ENCODE data around the gene HNRNPUL1.

Gene HNRNPUL1

GRCh38 chr19:41239363-41239762 lies 24.8 kb upstream of the HNRNPUL1 start:
- no peaks in the 10 kb centered on the region for H3K79me1 ChIP-seq (ENCODE audit: low read depth, low read length)
- no peak overlapping the region for H3K27ac ChIP-seq (replicated peaks; ENCODE audit: low read length)
- no peak overlapping the region for H3K14ac ChIP-seq (ENCODE audit: low read length)
- no peak for DNase-seq (ENCODE audit: low spot score)
- H4K8ac ChIP-seq (ENCODE audit: low read depth, low read length), result no peak overlapping the region
- no peak overlapping the region for H3K18ac ChIP-seq (ENCODE audit: low read length)
- no peak overlapping the region for H3K4me2 ChIP-seq (ENCODE audit: insufficient read depth, low read length, poor library complexity, severe bottlenecking)
- no peak overlapping the region for H3K4ac ChIP-seq (ENCODE audit: low read length)
- no peak overlapping the region for H2BK12ac ChIP-seq (ENCODE audit: low read length)
- H2BK5ac ChIP-seq (ENCODE audit: low read length), result no peak overlapping the region
- no peak overlapping the region for H2AK5ac ChIP-seq (ENCODE audit: low read depth, low read length)
- no peaks in the 10 kb centered on the region for H3K4me1 ChIP-seq (ENCODE audit: control insufficient read depth in 2 of 2, insufficient read depth in 1 of 2, low read depth in 1 of 2, low read length in 2 of 2)
- no CpG with 5 or more reads among the region's 9 CpGs for WGBS, 2 donors (ENCODE audit: extremely low coverage in 2 of 2, insufficient read length in 2 of 2, insufficient replicate concordance in 1 of 2)
- no peak overlapping the region for H2BK120ac ChIP-seq (ENCODE audit: low read depth, low read length)
- H3K9ac ChIP-seq (ENCODE audit: low read depth, low read length, poor library complexity), result no peak overlapping the region
- peaks cover 38 to 44% of the 10 kb centered on the region in 2 donors for H3K36me3 ChIP-seq (replicated peaks in 1 of 2; ENCODE audit: control insufficient read depth in 2 of 2, insufficient read depth in 2 of 2, low read length in 2 of 2)
- H2BK15ac ChIP-seq (ENCODE audit: low read length), result no peak overlapping the region
- no peak overlapping the region for H3K23ac ChIP-seq (ENCODE audit: low read depth, low read length, poor library complexity)
- no peak overlapping the region for H4K91ac ChIP-seq (ENCODE audit: low read depth, low read length, poor library complexity)
- no peak overlapping the region for H2AFZ ChIP-seq (ENCODE audit: low read length)
- H3K4me3 ChIP-seq (ENCODE audit: low read length in 2 of 2), result peak overlapping the region in 1 of 2 donors; percentile 59
- H3K27me3 ChIP-seq (ENCODE audit: control insufficient read depth in 3 of 3, insufficient read depth in 3 of 3, low read depth in 1 of 3, low read length in 3 of 3), result no peaks in the 10 kb centered on the region
- no peaks in the 10 kb centered on the region for H3K9me3 ChIP-seq (replicated peaks in 1 of 2; ENCODE audit: control insufficient read depth in 2 of 2, insufficient read depth in 1 of 2, low read depth in 1 of 2, low read length in 2 of 2)

GRCh38 chr19:41239961-41240574 lies 24.1 kb upstream of the HNRNPUL1 start:
- Histone ChIP-seq H3K14ac (ENCODE audit: low read length) (no peak overlapping the region), H2BK120ac (ENCODE audit: low read depth, low read length) (no peak overlapping the region), H4K91ac (ENCODE audit: low read depth, low read length, poor library complexity) (no peak overlapping the region), H3K9ac (ENCODE audit: low read depth, low read length, poor library complexity) (no peak overlapping the region), H4K8ac (ENCODE audit: low read depth, low read length) (no peak overlapping the region), H3K4me3 (ENCODE audit: low read length in 2 of 2) (no peak overlapping the region), H2BK15ac (ENCODE audit: low read length) (no peak overlapping the region), H3K4ac (ENCODE audit: low read length) (no peak overlapping the region), H3K79me1 (ENCODE audit: low read depth, low read length) (no peaks in the 10 kb centered on the region), H3K4me2 (ENCODE audit: insufficient read depth, low read length, poor library complexity, severe bottlenecking) (no peak overlapping the region), H3K9me3 (replicated peaks in 1 of 2; ENCODE audit: control insufficient read depth in 2 of 2, insufficient read depth in 1 of 2, low read depth in 1 of 2, low read length in 2 of 2) (no peaks in the 10 kb centered on the region), H2AFZ (ENCODE audit: low read length) (no peak overlapping the region), H3K27me3 (ENCODE audit: control insufficient read depth in 3 of 3, insufficient read depth in 3 of 3, low read depth in 1 of 3, low read length in 3 of 3) (no peaks in the 10 kb centered on the region), H2BK12ac (ENCODE audit: low read length) (no peak overlapping the region), H2BK5ac (ENCODE audit: low read length) (no peak overlapping the region), H3K36me3 (replicated peaks in 1 of 2; ENCODE audit: control insufficient read depth in 2 of 2, insufficient read depth in 2 of 2, low read length in 2 of 2) (peaks cover 41 to 46% of the 10 kb centered on the region in 2 donors), H3K4me1 (ENCODE audit: control insufficient read depth in 2 of 2, insufficient read depth in 1 of 2, low read depth in 1 of 2, low read length in 2 of 2) (no peaks in the 10 kb centered on the region), H3K27ac (replicated peaks; ENCODE audit: low read length) (no peak overlapping the region), H2AK5ac (ENCODE audit: low read depth, low read length) (no peak overlapping the region), H3K18ac (ENCODE audit: low read length) (no peak overlapping the region), H3K23ac (ENCODE audit: low read depth, low read length, poor library complexity) (no peak overlapping the region)
- no peak for DNase-seq (ENCODE audit: low spot score)
- no CpG with 5 or more reads among the region's 2 CpGs for WGBS, 2 donors (ENCODE audit: extremely low coverage in 2 of 2, insufficient read length in 2 of 2, insufficient replicate concordance in 1 of 2)

- no peak overlapping the region for H3K14ac ChIP-seq (ENCODE audit: low read length)
- H3K4me3 ChIP-seq (ENCODE audit: low read length in 2 of 2), result no peak overlapping the region
- H3K27me3 ChIP-seq (ENCODE audit: control insufficient read depth in 3 of 3, insufficient read depth in 3 of 3, low read depth in 1 of 3, low read length in 3 of 3), result no peaks in the 10 kb centered on the region
- H2AFZ ChIP-seq (ENCODE audit: low read length), result no peak overlapping the region
- WGBS, 2 donors (ENCODE audit: extremely low coverage in 2 of 2, insufficient read length in 2 of 2, insufficient replicate concordance in 1 of 2), result 100% methylated on average over 2 of the region's 5 CpGs
- H3K9me3 ChIP-seq (replicated peaks in 1 of 2; ENCODE audit: control insufficient read depth in 2 of 2, insufficient read depth in 1 of 2, low read depth in 1 of 2, low read length in 2 of 2), result no peaks in the 10 kb centered on the region
- DNase-seq (ENCODE audit: low spot score), result no peak
- H3K36me3 ChIP-seq (replicated peaks in 1 of 2; ENCODE audit: control insufficient read depth in 2 of 2, insufficient read depth in 2 of 2, low read length in 2 of 2), result peaks cover 45 to 50% of the 10 kb centered on the region in 2 donors
- no peak overlapping the region for H2BK15ac ChIP-seq (ENCODE audit: low read length)
- H3K23ac ChIP-seq (ENCODE audit: low read depth, low read length, poor library complexity), result no peak overlapping the region
- H3K4me2 ChIP-seq (ENCODE audit: insufficient read depth, low read length, poor library complexity, severe bottlenecking), result no peak overlapping the region
- H2BK12ac ChIP-seq (ENCODE audit: low read length), result no peak overlapping the region
- no peak overlapping the region for H3K27ac ChIP-seq (replicated peaks; ENCODE audit: low read length)
- no peak overlapping the region for H3K4ac ChIP-seq (ENCODE audit: low read length)
- H3K79me1 ChIP-seq (ENCODE audit: low read depth, low read length), result no peaks in the 10 kb centered on the region
- no peak overlapping the region for H3K9ac ChIP-seq (ENCODE audit: low read depth, low read length, poor library complexity)
- no peak overlapping the region for H2BK120ac ChIP-seq (ENCODE audit: low read depth, low read length)
- no peak overlapping the region for H2AK5ac ChIP-seq (ENCODE audit: low read depth, low read length)
- no peak overlapping the region for H4K91ac ChIP-seq (ENCODE audit: low read depth, low read length, poor library complexity)
- H3K18ac ChIP-seq (ENCODE audit: low read length), result no peak overlapping the region
- H2BK5ac ChIP-seq (ENCODE audit: low read length), result no peak overlapping the region
- H4K8ac ChIP-seq (ENCODE audit: low read depth, low read length), result no peak overlapping the region
- no peaks in the 10 kb centered on the region for H3K4me1 ChIP-seq (ENCODE audit: control insufficient read depth in 2 of 2, insufficient read depth in 1 of 2, low read depth in 1 of 2, low read length in 2 of 2)
Measured at GRCh38 chr19:41241859-41242258, 22.3 kb upstream of the HNRNPUL1 start.

- no peaks in the 10 kb centered on the region for H3K4me1 ChIP-seq (ENCODE audit: control insufficient read depth in 2 of 2, insufficient read depth in 1 of 2, low read depth in 1 of 2, low read length in 2 of 2)
- no peaks in the 10 kb centered on the region for H3K79me1 ChIP-seq (ENCODE audit: low read depth, low read length)
- H4K91ac ChIP-seq (ENCODE audit: low read depth, low read length, poor library complexity), result no peak overlapping the region
- H4K8ac ChIP-seq (ENCODE audit: low read depth, low read length), result no peak overlapping the region
- no peak overlapping the region for H3K23ac ChIP-seq (ENCODE audit: low read depth, low read length, poor library complexity)
- no peak overlapping the region for H3K27ac ChIP-seq (replicated peaks; ENCODE audit: low read length)
- no peak for DNase-seq (ENCODE audit: low spot score)
- no peak overlapping the region for H2BK120ac ChIP-seq (ENCODE audit: low read depth, low read length)
- no peak overlapping the region for H3K4me3 ChIP-seq (ENCODE audit: low read length in 2 of 2)
- H2BK15ac ChIP-seq (ENCODE audit: low read length), result no peak overlapping the region
- no peak overlapping the region for H3K4ac ChIP-seq (ENCODE audit: low read length)
- H2BK12ac ChIP-seq (ENCODE audit: low read length), result no peak overlapping the region
- no peak overlapping the region for H3K4me2 ChIP-seq (ENCODE audit: insufficient read depth, low read length, poor library complexity, severe bottlenecking)
- H3K14ac ChIP-seq (ENCODE audit: low read length), result no peak overlapping the region
- H3K18ac ChIP-seq (ENCODE audit: low read length), result no peak overlapping the region
- no peak overlapping the region for H2AFZ ChIP-seq (ENCODE audit: low read length)
- H2BK5ac ChIP-seq (ENCODE audit: low read length), result no peak overlapping the region
- no CpG with 5 or more reads among the region's 4 CpGs for WGBS, 2 donors (ENCODE audit: extremely low coverage in 2 of 2, insufficient read length in 2 of 2, insufficient replicate concordance in 1 of 2)
- H3K27me3 ChIP-seq (ENCODE audit: control insufficient read depth in 3 of 3, insufficient read depth in 3 of 3, low read depth in 1 of 3, low read length in 3 of 3), result no peaks in the 10 kb centered on the region
- no peak overlapping the region for H3K9ac ChIP-seq (ENCODE audit: low read depth, low read length, poor library complexity)
- peaks cover 0 to 2% of the 10 kb centered on the region in 2 donors for H3K9me3 ChIP-seq (replicated peaks in 1 of 2; ENCODE audit: control insufficient read depth in 2 of 2, insufficient read depth in 1 of 2, low read depth in 1 of 2, low read length in 2 of 2)
- peaks cover 42 to 53% of the 10 kb centered on the region in 2 donors for H3K36me3 ChIP-seq (replicated peaks in 1 of 2; ENCODE audit: control insufficient read depth in 2 of 2, insufficient read depth in 2 of 2, low read length in 2 of 2)
- H2AK5ac ChIP-seq (ENCODE audit: low read depth, low read length), result no peak overlapping the region
Measured at GRCh38 chr19:41244117-41244516, 20.1 kb upstream of the HNRNPUL1 start.

Measured in neuronal stem cell (in vitro differentiated cells).